ENCODE measurements around the gene PPP4R2. TPM values are rescaled to one million over a fixed set of nuclear protein-coding genes. Genes with fewer than 3 reads are reported as not detected.

The PPP4R2 gene
- total and polyA plus RNA-seq, 10 of the 15 experiments (the other 5 are each of a cell fraction or from before 2014, with no cell fraction given), result 16.7 to 83.4 (median 38.9) TPM

GRCh38 chr3:72962317-72962716 is 34.3 kb upstream of the PPP4R2 start (continued):
- TF ChIP-seq PRDM15 (CRISPR knock-in tag; IDR thresholded peaks at IDR 0.05), result no peak
- no peak for TF ChIP-seq NRF1 (conservative IDR thresholded peaks at IDR 0.05; ENCODE audit: low read depth, low read length)
- TF ChIP-seq LARP7 (IDR thresholded peaks at IDR 0.05), result no peak
- TF ChIP-seq SREBF1 (IDR thresholded peaks at IDR 0.05; ENCODE audit: low read length), result no peak
- TF ChIP-seq YBX1 (IDR thresholded peaks at IDR 0.05), result no peak
- TF ChIP-seq STAT3 (IDR thresholded peaks at IDR 0.05; ENCODE audit: low read depth, low read length), result no peak
- TF ChIP-seq EP300 (IDR thresholded peaks at IDR 0.05; ENCODE audit: borderline replicate concordance in 1 of 2, control insufficient read depth in 1 of 2, low read depth in 2 of 2, low read length in 2 of 2), result no peak
- no peak for TF ChIP-seq JUNB (IDR thresholded peaks at IDR 0.05)

- in situ Hi-C loops (cut with MboI) (no loop called here), intact Hi-C loops (cut with micrococcal nuclease; ENCODE audit: unreplicated experiment) (no loop called here)
- ChIA-PET POLR2A (interaction anchor here (0.5 kb wide), 1 partner anchor 81 kb away, joined by 3 read pairs; no protein-coding TSS in a partner anchor), RAD21 (ENCODE audit: unreplicated experiment) (no interaction called here), CTCF (interaction anchor here (0.6 to 2.8 kb wide), 7 partner anchors 12 to 379 kb away, joined by 3 to 13 read pairs (median 3); no protein-coding TSS in a partner anchor), SMC1A (ENCODE audit: uncharacterized antibody, unreplicated experiment) (interaction anchor here (0.8 to 3.0 kb wide), 8 partner anchors 9 to 92 kb away, joined by 3 to 15 read pairs (median 4); no protein-coding TSS in a partner anchor)
- peak; percentile 35 for FAIRE-seq
- H3K27me3 ChIP-seq (replicated peaks in 1 of 2; ENCODE audit: control insufficient read depth in 2 of 2, insufficient read depth in 2 of 2, low read length in 1 of 2), result no peaks in the 10 kb centered on the region
- no peaks in the 10 kb centered on the region for H3K36me3 ChIP-seq (ENCODE audit: control insufficient read depth in 2 of 2, insufficient read depth in 2 of 2, low read length in 1 of 2)
- BruUV-seq (replicated peaks), result no TSS peak
- no peak overlapping the region for H3K27ac ChIP-seq (ENCODE audit: control insufficient read depth, insufficient read depth)
- DNase-seq (ENCODE audit: low read depth, low spot score), result no peak
- H3K4me1 ChIP-seq (ENCODE audit: control insufficient read depth, insufficient read depth, low read length), result peaks cover 7% of the 10 kb centered on the region
- H3K9ac ChIP-seq (ENCODE audit: control insufficient read depth, insufficient read depth, low read length), result no peak overlapping the region
- no peaks in the 10 kb centered on the region for H3K79me2 ChIP-seq (ENCODE audit: control insufficient read depth, insufficient read depth, low read length)
- H3K4me3 ChIP-seq, result no peak overlapping the region
- no peak overlapping the region for H2AFZ ChIP-seq (ENCODE audit: control insufficient read depth, low read depth, low read length)
- H3K9me3 ChIP-seq (replicated peaks; ENCODE audit: control insufficient read depth, insufficient read depth, low read length), result no peaks in the 10 kb centered on the region
- ATAC-seq, result peak; percentile 79
- no peaks in the 10 kb centered on the region for H4K20me1 ChIP-seq (ENCODE audit: control insufficient read depth, insufficient read depth)
- TF ChIP-seq EP300 (IDR thresholded peaks at IDR 0.05; ENCODE audit: borderline replicate concordance in 1 of 2, control insufficient read depth in 1 of 2, low read depth in 2 of 2, low read length in 2 of 2) (0 out of 4 replicates have a peak, but pooled peaks of 1 of the 2 experiments have one; percentile 27), IRF5 (IDR thresholded peaks at IDR 0.05; ENCODE audit: borderline replicate concordance) (no peak), PKNOX1 (IDR thresholded peaks at IDR 0.05) (peak; percentile 45; the same call in 1 of the 2 replicates), NR2F1 (conservative IDR thresholded peaks at IDR 0.05) (0 out of 2 replicates have a peak, but pooled peaks have one; percentile 22), SREBF2 (IDR thresholded peaks at IDR 0.05; ENCODE audit: low read length) (no peak), MTA2 (IDR thresholded peaks at IDR 0.05; ENCODE audit: low read depth) (peak; percentile 72), EED (IDR thresholded peaks at IDR 0.05; ENCODE audit: low read depth) (no peak), NFYB (IDR thresholded peaks at IDR 0.05; ENCODE audit: insufficient read depth, low read depth, low read length) (no peak), POLR2A (IDR thresholded peaks at IDR 0.05; ENCODE audit: low read depth, low read length) (no peak), MEF2B (IDR thresholded peaks at IDR 0.05; ENCODE audit: partially characterized antibody, poor library complexity, severe bottlenecking) (no peak)
- no peak overlapping the region for H3K4me2 ChIP-seq (ENCODE audit: control insufficient read depth, insufficient read depth)
Observed at GRCh38 chr3:72964633-72965032, 32.0 kb upstream of the PPP4R2 start.
